WTC11 (cell line): ENCODE measurements around the gene VAC14.

Experiments
- ATF1 ChIP-seq: sonication (generic); formaldehyde crosslinking; IDR thresholded peaks from 2 replicates; pipeline ENCODE4 v1.8.1; 2023; ENCODE audit warnings: mild to moderate bottlenecking, moderate library complexity, missing genetic modification reagents
- CREB1 ChIP-seq: sonication (generic); formaldehyde crosslinking; IDR thresholded peaks from 2 replicates; pipeline ENCODE4 v1.8.0; 2023; ENCODE audit warnings: mild to moderate bottlenecking, missing genetic modification reagents
- CTCF ChIP-seq: fragments of 200-600 bp; IDR thresholded peaks from 2 replicates; pipeline ENCODE4 v1.8.0; 2022; ENCODE audit warnings: antibody characterized with exemption
- EMX1 ChIP-seq: fragments of 250-450 bp; sonication (Bioruptor Pico); IDR thresholded peaks from 2 replicates; pipeline ENCODE4 v1.8.0; 2021; ENCODE audit warnings: mild to moderate bottlenecking
- FOXJ3 ChIP-seq: sonication (generic); formaldehyde crosslinking; IDR thresholded peaks from 2 replicates; pipeline ENCODE4 v1.9.0; 2021; ENCODE audit warnings: missing genetic modification reagents, mild to moderate bottlenecking, borderline replicate concordance
- IRF2 ChIP-seq: sonication (generic); formaldehyde crosslinking; IDR thresholded peaks from 2 replicates; pipeline ENCODE4 v1.8.0; 2022; ENCODE audit warnings: low read depth, missing genetic modification reagents, borderline replicate concordance
- SMAD3 ChIP-seq: sonication (generic); formaldehyde crosslinking; IDR thresholded peaks from 2 replicates; pipeline ENCODE4 v1.8.0; 2022; ENCODE audit warnings: missing genetic modification reagents, mild to moderate bottlenecking, borderline replicate concordance
- ZBTB21 ChIP-seq: sonication (generic); formaldehyde crosslinking; IDR thresholded peaks from 2 replicates; pipeline ENCODE4 v1.8.1; 2023; ENCODE audit warnings: mild to moderate bottlenecking, missing genetic modification reagents, borderline replicate concordance
- ZNF138 ChIP-seq: sonication (generic); formaldehyde crosslinking; conservative IDR thresholded peaks from 2 replicates; pipeline ENCODE4 v1.8.1; 2022; ENCODE audit warnings: mild to moderate bottlenecking, moderate library complexity, missing genetic modification reagents
- TF ChIP-seq, protein P1 (sequence below): sonication (generic); formaldehyde crosslinking; IDR thresholded peaks from 2 replicates; pipeline ENCODE4 v1.8.0; 2022; ENCODE audit warnings: mild to moderate bottlenecking, missing genetic modification reagents
- TF ChIP-seq, protein P2 (sequence below): sonication (generic); formaldehyde crosslinking; IDR thresholded peaks from 2 replicates; pipeline ENCODE4 v1.8.1; 2023; ENCODE audit warnings: mild to moderate bottlenecking, missing genetic modification reagents, moderate library complexity

- TF ChIP-seq IRF2 (CRISPR knock-in tag) (no peak), CTCF (peak; percentile 53; the same call in 1 of the 2 replicates), ZNF138 (CRISPR knock-in tag) (no peak), ATF1 (CRISPR knock-in tag) (no peak), EMX1 (CRISPR knock-in tag) (no peak; the same call in 1 of the 2 replicates), ZBTB21 (CRISPR knock-in tag) (no peak), SMAD3 (no peak), CREB1 (no peak), FOXJ3 (CRISPR knock-in tag) (no peak)
- TF ChIP-seq, protein P1, sequence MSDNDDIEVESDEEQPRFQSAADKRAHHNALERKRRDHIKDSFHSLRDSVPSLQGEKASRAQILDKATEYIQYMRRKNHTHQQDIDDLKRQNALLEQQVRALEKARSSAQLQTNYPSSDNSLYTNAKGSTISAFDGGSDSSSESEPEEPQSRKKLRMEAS, result no peak
- TF ChIP-seq, protein P2, sequence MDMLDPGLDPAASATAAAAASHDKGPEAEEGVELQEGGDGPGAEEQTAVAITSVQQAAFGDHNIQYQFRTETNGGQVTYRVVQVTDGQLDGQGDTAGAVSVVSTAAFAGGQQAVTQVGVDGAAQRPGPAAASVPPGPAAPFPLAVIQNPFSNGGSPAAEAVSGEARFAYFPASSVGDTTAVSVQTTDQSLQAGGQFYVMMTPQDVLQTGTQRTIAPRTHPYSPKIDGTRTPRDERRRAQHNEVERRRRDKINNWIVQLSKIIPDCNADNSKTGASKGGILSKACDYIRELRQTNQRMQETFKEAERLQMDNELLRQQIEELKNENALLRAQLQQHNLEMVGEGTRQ (CRISPR knock-in tag), result no peak
Observed at GRCh38 chr16:70679671-70680494, 121.1 kb downstream of the VAC14 start.
